ENCODE results near the gene SCGB3A1.

DNA sequence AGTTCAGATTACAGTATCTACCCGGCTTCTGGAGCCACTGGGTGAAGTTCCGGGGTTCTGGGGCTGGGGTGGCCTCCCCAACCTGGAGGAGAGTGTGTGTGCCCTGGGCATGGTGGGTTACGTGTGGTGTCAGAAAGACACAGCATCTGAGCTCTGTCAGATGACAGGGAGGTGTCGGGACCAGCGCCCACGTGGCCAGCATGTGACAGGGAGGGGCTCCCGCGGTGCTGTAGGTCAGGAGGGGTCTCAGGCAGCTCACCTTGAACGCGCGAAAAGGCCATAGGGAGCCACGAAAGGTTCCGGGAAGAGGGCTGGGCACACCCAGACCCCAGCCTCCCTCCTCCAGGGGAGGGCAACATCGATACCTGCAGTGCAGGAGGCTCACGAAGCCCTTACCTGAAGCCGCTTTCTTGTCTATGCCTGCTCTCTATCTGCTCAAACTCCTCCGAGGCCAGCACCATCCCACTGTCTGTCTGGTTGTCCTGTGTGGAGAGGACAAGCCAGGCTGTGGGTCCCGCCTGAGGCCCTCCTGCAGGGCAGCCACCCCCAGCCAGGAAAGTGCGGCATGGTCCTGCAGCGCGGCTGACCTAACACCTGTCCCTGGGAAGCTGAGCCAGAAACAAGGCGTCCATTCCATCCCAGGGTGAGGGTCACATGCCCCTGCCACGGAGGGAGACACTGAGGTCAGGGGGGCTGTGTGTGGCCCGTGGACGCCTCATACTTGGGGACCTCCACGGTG, 17.4 kb upstream of the SCGB3A1 start:
- TF ChIP-seq POLR2A (IDR thresholded peaks at IDR 0.05), result no peak
- TF ChIP-seq, protein P1, sequence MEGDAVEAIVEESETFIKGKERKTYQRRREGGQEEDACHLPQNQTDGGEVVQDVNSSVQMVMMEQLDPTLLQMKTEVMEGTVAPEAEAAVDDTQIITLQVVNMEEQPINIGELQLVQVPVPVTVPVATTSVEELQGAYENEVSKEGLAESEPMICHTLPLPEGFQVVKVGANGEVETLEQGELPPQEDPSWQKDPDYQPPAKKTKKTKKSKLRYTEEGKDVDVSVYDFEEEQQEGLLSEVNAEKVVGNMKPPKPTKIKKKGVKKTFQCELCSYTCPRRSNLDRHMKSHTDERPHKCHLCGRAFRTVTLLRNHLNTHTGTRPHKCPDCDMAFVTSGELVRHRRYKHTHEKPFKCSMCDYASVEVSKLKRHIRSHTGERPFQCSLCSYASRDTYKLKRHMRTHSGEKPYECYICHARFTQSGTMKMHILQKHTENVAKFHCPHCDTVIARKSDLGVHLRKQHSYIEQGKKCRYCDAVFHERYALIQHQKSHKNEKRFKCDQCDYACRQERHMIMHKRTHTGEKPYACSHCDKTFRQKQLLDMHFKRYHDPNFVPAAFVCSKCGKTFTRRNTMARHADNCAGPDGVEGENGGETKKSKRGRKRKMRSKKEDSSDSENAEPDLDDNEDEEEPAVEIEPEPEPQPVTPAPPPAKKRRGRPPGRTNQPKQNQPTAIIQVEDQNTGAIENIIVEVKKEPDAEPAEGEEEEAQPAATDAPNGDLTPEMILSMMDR (IDR thresholded peaks at IDR 0.05), result no peak

Data from prostate gland (tissue), 2 donors.